Stimulated activated CD4-positive, alpha-beta T cell treated with anti-CD3 and anti-CD28 coated beads, Interleukin-15, amount 100 ng/mL, for 1 hour (primary cell): ENCODE measurements around the gene THRSP.
"Not testable (repeated sequence)": the region's sequence is repeated elsewhere in the genome, so short reads cannot be mapped to it uniquely, and the experiment has no call there.

Experiments used
- DNase-seq, 2 donors: peaks; one replicate each; pipeline ENCODE4 v3.0.0-alpha.2; 2020; ENCODE audit warnings: low read depth in 1 of 2, low spot score in 1 of 2

THRSP gene

GRCh38 chr11:78086521-78087074, 22.9 kb downstream of the THRSP start:
- not testable (repeated sequence) for DNase-seq

GRCh38 chr11:78094250-78094649, 30.6 kb downstream of the THRSP start:
- no peak for DNase-seq

GRCh38 chr11:78097666-78098385, 34.2 kb downstream of the THRSP start:
- no peak for DNase-seq

GRCh38 chr11:78099666-78100065, 36.0 kb downstream of the THRSP start:
- DNase-seq = no peak

GRCh38 chr11:78100261-78100660, 36.6 kb downstream of the THRSP start:
- no peak for DNase-seq

GRCh38 chr11:78100676-78101472, 37.2 kb downstream of the THRSP start:
- no peak for DNase-seq

GRCh38 chr11:78109081-78110015, 45.7 kb downstream of the THRSP start:
- DNase-seq = no peak

GRCh38 chr11:78110351-78110750, 46.7 kb downstream of the THRSP start:
- no peak for DNase-seq

GRCh38 chr11:78110830-78111229, 47.2 kb downstream of the THRSP start:
- no peak for DNase-seq

GRCh38 chr11:78111298-78111697, 47.6 kb downstream of the THRSP start:
- no peak for DNase-seq

- DNase-seq = no peak
Observed at GRCh38 chr11:78112582-78113275, 49.1 kb downstream of the THRSP start.
